Gastroesophageal sphincter (tissue), 3 donors: ENCODE measurements around the gene SMPD3.

Experiments used
- POLR2A ChIP-seq, 2 donors: fragments of 450-650 bp; IDR thresholded peaks; one replicate each; pipeline ENCODE4 v1.6.1; 2017; ENCODE audit warnings: antibody characterized with exemption in 2 of 2, mild to moderate bottlenecking in 2 of 2, moderate library complexity in 1 of 2
- POLR2AphosphoS5 ChIP-seq: sonication (generic); formaldehyde crosslinking; IDR thresholded peaks from one replicate; pipeline ENCODE4 v1.6.1; 2017; ENCODE audit warnings: antibody characterized with exemption
- TF ChIP-seq, protein P1 (sequence below), 4 experiments: fragments of 200-600 bp in 2 of 4; fragments of 450-650 bp in 2 of 4; sonication (generic) in 1 of 4; IDR thresholded peaks; one replicate each; pipeline ENCODE4 v1.5.1; 2017 to 2019; ENCODE audit warnings: antibody characterized with exemption in 4 of 4, mild to moderate bottlenecking in 2 of 4, moderate library complexity in 2 of 4

DNA sequence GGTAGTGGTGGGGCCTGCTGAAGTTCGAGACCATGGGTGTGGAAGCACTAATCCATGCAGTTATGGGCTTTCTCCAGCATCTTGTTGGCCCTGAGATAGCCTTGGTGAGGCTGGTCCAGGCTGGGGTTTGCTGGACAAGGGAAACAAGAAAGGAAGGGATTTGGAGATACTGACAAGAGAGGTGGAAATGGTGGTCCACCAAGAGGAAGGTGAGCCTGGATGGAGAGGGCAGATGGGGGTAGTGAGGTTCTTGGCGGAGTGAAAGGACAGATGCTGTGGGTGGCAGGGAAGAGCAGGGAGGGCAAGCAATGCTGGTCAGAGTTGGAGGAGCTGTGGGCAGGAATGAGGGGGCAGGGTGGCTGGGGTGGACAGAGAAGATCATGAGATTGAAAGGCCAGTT lies 5.5 kb upstream of the SMPD3 start:
- TF ChIP-seq, protein P1, sequence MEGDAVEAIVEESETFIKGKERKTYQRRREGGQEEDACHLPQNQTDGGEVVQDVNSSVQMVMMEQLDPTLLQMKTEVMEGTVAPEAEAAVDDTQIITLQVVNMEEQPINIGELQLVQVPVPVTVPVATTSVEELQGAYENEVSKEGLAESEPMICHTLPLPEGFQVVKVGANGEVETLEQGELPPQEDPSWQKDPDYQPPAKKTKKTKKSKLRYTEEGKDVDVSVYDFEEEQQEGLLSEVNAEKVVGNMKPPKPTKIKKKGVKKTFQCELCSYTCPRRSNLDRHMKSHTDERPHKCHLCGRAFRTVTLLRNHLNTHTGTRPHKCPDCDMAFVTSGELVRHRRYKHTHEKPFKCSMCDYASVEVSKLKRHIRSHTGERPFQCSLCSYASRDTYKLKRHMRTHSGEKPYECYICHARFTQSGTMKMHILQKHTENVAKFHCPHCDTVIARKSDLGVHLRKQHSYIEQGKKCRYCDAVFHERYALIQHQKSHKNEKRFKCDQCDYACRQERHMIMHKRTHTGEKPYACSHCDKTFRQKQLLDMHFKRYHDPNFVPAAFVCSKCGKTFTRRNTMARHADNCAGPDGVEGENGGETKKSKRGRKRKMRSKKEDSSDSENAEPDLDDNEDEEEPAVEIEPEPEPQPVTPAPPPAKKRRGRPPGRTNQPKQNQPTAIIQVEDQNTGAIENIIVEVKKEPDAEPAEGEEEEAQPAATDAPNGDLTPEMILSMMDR (IDR thresholded peaks at IDR 0.05): no peak
- TF ChIP-seq POLR2A (IDR thresholded peaks at IDR 0.05) (no peak), POLR2AphosphoS5 (no peak)
